Measurements from ENCODE around the gene ASTN1.

ASTN1 gene

DNA sequence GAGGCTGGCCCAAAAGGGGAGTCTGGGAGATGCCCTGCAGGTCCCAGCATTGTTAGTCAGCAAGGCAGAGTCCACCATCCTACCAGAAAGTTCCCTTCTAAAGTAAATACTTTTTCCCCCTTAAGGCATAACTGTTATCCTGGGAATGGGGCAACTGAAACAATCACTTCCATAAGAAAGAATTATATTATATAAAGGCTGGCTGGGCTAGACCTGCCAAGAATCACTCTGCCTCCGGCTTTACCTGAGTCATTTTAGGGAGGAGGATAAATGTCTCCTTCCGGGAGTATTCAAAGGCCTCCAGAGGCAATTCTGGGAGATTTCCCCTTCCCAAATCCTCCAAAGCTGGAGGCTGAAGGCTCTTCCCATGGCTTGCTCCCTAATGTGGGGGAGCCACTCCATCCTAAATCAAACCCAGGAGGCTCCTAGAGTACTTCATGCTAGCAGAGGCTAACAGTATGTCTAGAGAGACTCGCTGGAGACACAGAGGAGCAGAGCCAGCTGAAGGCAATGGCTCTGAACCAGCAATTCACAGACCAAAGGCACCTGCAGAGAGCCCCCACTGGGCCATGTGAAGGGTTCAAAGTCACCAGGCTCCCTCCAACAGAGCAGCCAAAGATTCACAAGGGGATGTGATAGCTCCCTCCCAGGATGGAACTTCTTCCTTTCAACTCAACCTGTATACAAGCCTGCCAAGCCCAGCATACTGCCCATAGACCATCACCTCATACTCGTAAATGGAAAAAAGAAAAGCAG is 116.0 kb downstream of the ASTN1 start:
- TF ChIP-seq, protein P1, sequence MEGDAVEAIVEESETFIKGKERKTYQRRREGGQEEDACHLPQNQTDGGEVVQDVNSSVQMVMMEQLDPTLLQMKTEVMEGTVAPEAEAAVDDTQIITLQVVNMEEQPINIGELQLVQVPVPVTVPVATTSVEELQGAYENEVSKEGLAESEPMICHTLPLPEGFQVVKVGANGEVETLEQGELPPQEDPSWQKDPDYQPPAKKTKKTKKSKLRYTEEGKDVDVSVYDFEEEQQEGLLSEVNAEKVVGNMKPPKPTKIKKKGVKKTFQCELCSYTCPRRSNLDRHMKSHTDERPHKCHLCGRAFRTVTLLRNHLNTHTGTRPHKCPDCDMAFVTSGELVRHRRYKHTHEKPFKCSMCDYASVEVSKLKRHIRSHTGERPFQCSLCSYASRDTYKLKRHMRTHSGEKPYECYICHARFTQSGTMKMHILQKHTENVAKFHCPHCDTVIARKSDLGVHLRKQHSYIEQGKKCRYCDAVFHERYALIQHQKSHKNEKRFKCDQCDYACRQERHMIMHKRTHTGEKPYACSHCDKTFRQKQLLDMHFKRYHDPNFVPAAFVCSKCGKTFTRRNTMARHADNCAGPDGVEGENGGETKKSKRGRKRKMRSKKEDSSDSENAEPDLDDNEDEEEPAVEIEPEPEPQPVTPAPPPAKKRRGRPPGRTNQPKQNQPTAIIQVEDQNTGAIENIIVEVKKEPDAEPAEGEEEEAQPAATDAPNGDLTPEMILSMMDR (IDR thresholded peaks at IDR 0.05): no peak
- Histone ChIP-seq H3K4me1 (no peaks in the 10 kb centered on the region), H3K27ac (no peak overlapping the region), H3K4me3 (no peak overlapping the region), H3K27me3 (peaks cover 0 to 5% of the 10 kb centered on the region in 2 donors), H3K9me3 (no peaks in the 10 kb centered on the region), H3K36me3 (no peaks in the 10 kb centered on the region)
- no peak for DNase-seq
- intact Hi-C loops (cut with DNase I; ENCODE audit: low total_unique reads): no loop called here

DNA sequence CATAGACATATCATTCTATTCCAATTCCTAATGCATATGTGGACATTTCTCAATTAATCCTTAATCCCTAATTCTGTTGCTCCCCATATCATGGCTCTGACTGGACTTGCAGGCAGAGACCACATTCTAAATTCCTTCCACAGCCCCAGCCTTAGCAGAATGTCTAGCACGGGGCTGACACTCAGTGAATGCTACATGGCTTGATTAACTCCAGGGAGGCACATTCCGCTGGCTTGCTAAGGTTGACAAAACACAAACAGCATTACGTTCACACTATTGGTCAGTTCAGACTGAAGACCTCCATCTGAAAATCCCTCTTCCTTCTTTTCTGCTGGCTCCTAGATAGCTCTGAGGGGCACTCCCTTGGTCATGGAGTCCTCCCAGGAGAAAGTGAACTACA is 119.4 kb downstream of the ASTN1 start:
- intact Hi-C loops (cut with DNase I; ENCODE audit: low total_unique reads): no loop called here
- no peak for DNase-seq
- no peak overlapping the region for H3K27ac ChIP-seq
- no peak overlapping the region for H3K4me3 ChIP-seq
- H3K4me1 ChIP-seq: no peaks in the 10 kb centered on the region
- peaks cover 0 to 5% of the 10 kb centered on the region in 2 donors for H3K27me3 ChIP-seq
- H3K9me3 ChIP-seq: no peaks in the 10 kb centered on the region
- H3K36me3 ChIP-seq: no peaks in the 10 kb centered on the region
- TF ChIP-seq, protein P1 (IDR thresholded peaks at IDR 0.05): no peak

DNA sequence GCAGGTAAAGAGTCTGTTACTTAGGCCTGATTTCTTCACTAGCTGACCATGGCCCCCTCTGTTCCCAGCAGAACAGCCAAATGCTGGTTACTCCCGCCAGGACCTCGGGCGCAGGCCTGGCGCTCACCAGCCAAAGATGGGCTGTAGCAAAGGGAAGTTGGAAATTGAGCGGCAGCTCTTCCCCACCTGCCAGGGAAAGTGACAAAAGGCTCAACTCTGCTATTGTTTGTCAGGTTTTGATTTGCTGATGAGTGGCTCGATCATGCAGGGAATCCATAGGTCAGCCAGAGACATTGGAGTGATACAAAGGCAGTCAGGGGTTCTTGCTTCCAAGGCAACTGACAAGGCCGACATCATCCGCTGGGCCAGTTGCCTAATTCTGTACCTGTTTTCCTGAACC is 120.1 kb downstream of the ASTN1 start:
- intact Hi-C loops (cut with DNase I; ENCODE audit: low total_unique reads): no loop called here
- Histone ChIP-seq H3K27ac (no peak overlapping the region), H3K36me3 (no peaks in the 10 kb centered on the region), H3K4me3 (no peak overlapping the region), H3K4me1 (no peaks in the 10 kb centered on the region), H3K9me3 (no peaks in the 10 kb centered on the region), H3K27me3 (peaks cover 0 to 5% of the 10 kb centered on the region in 2 donors)
- TF ChIP-seq, protein P1 (IDR thresholded peaks at IDR 0.05): no peak
- DNase-seq: no peak

DNA sequence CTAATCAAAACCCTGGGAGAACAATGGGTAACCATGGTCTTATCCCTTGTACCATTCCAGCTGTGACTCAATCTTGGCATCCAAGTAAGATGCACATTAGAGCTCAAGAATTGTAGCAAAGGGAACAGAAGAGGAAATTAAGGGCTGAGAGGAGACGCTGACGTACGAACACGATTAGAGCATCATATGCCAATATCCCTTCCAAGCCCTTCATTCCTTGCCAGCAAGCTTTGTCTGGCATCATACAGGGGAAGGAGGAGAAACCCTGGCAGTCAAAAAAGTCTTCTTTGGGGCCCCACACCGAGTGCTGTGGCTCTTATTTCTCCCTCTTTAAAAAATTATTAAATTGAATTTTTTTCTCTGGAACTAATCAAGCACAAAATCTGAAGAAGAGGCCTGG is 120.9 kb downstream of the ASTN1 start:
- Histone ChIP-seq H3K9me3 (no peaks in the 10 kb centered on the region), H3K4me1 (no peaks in the 10 kb centered on the region), H3K4me3 (no peak overlapping the region), H3K27me3 (peaks cover 0 to 3% of the 10 kb centered on the region in 2 donors), H3K36me3 (no peaks in the 10 kb centered on the region), H3K27ac (no peak overlapping the region)
- no peak for DNase-seq
- TF ChIP-seq, protein P1 (IDR thresholded peaks at IDR 0.05): no peak
- intact Hi-C loops (cut with DNase I; ENCODE audit: low total_unique reads): no loop called here

DNA sequence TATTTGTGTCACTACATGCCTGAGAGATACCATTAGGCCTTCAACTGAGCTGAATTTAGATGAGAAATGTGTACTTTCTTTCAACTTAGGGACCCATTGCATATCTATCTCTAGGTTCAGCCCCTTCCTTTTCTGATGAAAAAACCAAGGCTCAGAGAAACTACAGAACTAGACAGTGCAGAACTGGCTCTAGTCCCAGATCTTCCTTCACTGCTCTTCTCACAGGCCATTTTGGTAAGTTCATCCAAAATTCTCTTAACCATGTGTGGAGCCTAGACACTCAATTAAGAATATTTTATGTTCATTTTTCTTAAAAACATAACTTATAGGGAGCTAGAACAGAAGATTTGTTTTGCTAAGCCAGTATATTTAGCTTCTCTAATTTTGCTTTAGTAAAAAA is 128.9 kb downstream of the ASTN1 start:
- no peaks in the 10 kb centered on the region for H3K36me3 ChIP-seq
- H3K27ac ChIP-seq: no peak overlapping the region
- intact Hi-C loops (cut with DNase I; ENCODE audit: low total_unique reads): no loop called here
- H3K4me3 ChIP-seq: no peak overlapping the region
- no peaks in the 10 kb centered on the region for H3K4me1 ChIP-seq
- no peaks in the 10 kb centered on the region for H3K27me3 ChIP-seq
- H3K9me3 ChIP-seq: no peaks in the 10 kb centered on the region
- TF ChIP-seq, protein P1 (IDR thresholded peaks at IDR 0.05): no peak
- no peak for DNase-seq
